NCI-H510A treated with DMSO at 0.1 percent for 48 hours (cell line): ENCODE results near the gene KLF6.

ENCODE experiments used
- DNase-seq: peaks from one replicate; lab custom pipeline; 2025; lab: John Stamatoyannopoulos, UW

Gene KLF6

DNA sequence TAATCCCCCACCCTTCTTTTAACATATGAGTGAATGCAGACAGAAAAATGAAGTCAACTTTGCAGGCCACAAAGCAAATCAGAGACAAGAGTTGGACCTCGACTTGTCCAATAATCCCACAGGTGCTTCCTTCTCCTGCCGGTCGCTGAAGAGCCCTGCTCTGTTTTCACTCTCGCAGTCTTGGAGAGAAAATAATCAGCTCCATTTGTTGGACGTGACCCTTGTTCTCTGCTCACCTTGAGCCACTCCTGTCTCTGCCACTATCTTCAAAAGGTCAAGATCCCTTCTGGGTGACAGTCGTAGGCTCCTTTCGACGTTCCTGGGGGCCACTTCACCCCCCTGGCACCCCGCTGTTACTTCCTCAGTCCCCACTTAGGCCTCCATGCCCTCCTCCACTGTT lies 2.8 kb upstream of the KLF6 start:
- no peak for DNase-seq

DNA sequence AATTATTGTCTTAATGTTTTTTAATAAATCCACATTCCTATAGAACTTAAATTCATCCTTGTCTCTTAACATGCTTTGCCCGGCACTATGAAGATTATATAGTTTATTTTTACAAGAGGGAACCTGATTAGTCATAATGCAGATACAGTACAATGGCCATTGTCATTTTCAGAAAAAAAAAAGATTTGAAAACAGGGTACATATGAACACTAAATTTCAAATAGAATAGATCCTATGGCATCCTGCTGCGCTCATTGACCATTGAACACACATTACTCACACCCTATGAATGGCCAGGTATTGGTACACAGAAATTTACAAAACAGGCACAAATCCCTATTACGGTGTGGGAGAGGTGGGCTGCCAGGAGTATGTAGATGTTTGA lies 2.0 kb upstream of the KLF6 start:
- no peak for DNase-seq

DNA sequence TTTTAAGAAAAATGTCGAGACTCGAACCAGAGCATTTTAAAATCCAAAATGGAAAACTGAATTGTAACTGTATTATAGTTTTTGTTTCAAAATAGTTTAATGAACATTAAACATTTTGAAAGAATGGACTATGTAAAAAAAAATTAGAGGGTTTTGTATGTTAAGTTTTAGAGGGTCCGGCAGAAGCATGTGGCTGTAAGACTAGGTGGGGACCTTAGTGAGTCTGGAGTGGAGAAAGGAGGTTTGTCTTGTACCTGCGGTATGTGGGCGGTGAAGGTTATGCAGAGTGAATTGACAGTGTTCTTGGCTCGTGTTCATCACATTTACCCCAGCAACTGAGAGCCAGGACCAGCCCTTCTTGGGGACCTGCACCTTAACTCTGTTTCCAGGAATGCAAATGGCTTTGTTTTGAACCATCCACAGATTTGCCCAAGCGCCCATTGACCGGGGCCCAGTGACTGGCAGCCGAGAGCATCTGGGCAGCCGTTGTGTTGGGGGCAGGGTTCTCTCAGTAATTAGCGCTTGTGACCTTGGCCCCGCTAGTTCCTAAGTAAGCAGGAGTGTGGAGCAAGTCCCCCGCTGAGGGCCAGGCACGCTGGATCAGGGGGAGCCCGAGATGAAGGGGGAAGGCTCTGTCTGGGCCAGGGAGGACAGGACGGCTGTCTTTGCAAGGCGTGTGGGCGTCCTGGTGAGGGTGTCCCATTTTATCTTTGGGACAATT lies 1.4 kb upstream of the KLF6 start:
- DNase-seq: no peak

DNA sequence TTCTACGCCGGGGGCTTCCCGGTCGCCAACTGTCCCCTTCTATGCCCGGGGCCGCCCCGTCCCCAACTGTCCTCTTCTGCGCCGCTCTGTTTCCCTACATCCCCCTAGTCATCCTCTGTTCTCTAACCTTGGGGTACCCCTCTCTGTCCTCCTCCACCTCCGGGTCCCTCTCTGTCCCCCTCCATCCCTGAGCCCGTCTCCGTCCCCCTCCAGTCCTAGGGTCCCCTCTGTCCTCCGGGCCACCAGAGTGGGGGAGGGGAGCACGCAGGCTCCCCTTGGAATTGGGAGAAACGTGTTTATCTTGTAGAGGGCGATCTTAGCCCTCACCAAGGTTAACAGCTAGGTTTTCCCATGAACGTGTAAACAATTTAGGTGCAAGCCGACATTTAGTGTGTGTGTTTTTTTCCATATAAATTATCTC lies 852 bp upstream of the KLF6 start:
- DNase-seq: no peak

DNA sequence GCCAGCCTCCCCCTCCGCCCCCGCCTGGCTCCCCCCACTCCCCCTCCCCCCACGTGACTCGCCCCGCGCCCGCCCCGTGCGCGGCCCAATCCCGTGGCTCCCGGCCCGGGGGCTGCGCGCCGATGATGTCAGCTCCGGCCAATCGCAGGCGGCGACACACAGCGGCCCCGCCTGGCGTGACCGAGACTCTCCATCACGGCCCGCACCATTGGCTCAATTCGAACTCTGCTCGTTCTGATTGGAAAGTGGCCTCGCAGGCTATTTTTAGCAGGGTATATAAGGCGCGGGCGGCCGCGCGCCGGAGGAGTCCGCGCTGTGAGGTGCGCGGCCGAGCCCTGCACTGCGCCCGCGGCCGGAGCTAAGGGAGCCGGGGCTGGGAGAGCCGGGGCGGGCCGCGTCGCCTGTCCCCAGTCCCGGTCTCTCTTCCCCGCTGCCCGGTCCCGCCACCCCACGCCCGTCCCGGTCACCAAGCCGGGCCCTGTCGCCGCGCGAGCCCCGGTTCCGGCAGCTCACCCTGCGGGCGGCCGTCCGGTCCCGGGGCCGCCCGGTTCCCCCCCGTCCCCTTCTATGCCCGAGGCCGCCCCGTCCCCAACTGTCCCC lies 342 bp upstream of the KLF6 start:
- peak; percentile 86 for DNase-seq

DNA sequence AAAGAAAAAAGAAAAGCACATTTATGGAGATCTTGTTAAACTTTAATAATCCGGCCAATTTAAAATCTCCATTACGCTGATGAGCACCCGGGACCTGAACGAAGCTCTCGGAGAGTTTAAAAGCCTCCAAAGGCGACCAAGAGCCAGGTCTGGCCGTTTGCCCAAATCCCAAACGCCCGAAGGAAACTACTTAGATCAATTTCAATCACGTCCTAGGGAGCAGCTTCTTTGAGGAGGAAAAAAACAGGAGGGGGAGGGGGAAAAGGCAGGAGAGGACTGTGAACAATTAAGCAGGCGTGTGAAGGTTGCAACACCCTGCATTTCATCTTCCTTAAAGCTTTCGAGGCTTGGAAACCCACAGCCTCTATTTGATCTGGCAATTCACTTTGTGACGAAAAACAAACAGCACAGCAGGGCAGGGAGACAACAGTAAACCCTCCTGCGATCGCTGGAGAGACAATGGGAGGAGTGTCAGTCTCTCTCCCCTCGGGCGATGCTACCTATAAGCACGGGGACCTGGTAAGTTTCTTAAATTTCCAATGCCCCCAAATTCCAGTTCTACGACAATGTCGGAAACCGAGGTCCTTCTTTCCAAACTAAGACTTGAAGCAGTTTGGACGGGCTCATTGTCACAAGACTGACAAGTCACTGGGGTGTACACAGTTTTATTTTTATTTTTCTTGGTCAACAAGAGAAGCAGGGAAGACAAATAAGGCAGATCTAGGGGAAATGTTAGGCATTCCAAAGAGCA lies 1.2 kb downstream of the KLF6 start:
- DNase-seq: peak; percentile 52

GRCh38 chr10:3783316-3783681 lies 1.7 kb downstream of the KLF6 start:
- no peak for DNase-seq

DNA sequence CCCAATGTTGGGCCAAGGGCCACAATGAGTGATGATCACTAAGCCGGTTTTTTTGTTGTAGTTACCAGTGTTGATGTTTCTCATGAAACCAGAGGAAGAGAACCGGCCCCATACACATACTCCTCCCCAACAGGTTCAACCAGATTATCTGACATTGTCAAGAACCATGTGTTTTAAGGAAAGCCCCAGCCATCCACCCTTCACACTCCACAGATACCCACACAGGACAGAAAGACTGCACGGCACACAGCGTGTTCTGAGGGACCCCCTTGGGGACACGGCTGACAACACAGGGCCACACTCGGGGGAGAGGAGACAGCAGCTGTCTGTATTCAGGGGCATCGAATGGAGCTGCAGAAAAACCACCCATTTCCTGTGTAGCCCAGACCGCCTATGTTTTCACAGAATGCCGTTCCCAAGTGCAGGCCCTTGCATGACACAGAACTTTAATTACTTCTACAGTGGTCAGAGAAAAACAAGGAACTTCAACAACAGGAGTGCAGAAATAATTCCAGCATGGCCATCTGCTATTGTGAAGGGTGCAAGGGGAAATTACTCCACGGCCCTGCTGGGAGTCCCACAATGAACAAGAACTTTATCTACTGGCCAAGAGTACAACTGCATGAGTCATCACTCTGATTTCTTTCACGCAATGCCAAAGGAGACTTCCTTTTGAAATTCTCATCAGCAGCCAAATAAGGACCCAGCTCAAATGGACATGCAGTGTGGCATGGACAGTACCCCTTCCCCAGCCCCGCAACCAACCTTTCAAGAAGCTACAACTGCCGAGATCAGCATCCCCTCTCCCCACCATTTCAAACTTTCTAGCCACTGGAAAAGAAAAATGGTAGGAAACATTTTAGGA lies 2.3 kb downstream of the KLF6 start:
- DNase-seq: peak; percentile 42

DNA sequence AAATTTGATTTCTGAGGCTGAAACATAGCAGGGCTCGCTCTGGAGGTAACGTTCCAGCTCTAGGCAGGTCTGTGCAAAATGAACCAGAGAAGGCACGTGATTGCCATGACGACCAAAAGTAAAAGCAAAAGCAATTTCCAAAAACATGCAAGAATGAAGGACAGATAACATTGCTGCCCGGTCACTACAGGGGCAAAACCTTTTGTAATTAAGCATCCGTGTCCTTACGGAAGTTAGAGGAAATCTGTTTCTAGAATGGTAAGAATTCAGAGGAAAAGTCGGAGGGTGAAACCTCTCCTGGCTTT lies 2.9 kb downstream of the KLF6 start:
- DNase-seq: no peak

DNA sequence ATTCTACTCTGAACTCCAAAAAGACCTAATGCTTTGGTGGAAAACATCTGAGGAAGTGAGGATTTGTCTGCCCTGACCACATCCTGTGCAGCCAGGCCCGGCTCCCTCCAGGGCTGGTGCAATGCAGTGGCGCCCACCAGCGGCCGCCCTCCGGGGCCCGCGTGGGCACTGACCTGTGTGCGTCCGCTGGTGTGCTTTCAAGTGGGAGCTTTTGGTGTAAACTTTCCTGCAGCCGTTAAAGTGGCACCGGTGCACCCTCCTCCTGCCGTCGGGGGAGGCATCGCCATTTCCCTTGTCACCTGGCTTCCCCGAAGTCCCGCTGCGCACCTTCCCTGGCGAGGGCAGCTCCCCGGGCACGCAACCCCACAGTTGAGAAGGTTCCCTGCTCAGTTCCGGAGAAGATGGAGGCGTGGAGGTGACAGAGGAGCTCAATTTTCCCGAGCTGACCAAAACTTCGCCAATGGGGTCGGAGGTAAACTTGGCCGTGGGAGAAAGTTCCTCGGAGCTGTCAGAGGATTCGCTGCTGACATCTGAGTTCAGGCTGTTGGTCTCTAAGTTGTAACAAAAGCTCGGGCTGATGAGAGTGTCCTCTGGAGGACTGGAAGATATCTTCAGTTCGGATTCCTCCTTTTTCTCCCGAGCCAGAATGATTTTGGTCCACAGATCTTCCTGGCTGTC lies 3.4 kb downstream of the KLF6 start:
- no peak for DNase-seq

DNA sequence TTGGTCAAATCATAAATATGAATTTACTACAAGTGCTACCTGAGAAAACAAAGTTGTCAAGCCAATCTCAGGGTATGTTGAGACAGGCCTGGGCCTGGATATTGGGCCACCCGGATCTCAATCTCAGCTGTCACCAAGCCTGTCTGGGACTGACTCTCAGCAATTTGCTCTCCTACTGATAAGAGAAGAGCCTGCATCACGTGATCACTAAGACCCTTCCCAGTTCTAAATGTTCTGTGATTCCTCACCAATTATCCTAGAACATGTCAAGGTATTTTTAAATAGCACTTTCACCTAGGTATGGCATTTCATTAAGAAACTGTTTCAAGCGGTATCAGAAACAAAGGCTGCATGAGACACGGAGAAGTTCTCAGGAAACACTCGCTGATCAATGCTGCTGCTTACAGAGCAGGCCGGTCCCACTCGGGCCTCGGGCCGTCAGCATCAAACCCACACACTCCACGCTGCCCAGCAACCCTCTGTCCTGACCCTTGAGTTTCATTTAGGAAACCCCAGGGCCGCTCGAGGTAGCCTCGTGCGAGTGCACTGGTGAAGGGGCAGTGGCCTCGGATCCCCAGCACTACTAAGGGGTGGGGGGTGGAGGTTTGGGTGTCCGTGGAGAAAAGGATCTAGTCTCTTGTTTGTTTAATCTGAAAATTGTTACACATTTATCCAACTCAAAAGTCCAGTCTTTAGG lies 4.1 kb downstream of the KLF6 start:
- no peak for DNase-seq

GRCh38 chr10:3780021-3780770 lies 4.8 kb downstream of the KLF6 start:
- DNase-seq: no peak

- DNase-seq: no peak
These were observed 5.8 kb downstream of the KLF6 start for GRCh38 chr10:3779158-3779741.

- no peak for DNase-seq
These were observed 6.3 kb downstream of the KLF6 start for GRCh38 chr10:3778692-3779157.

- no peak for DNase-seq
These were observed 6.9 kb downstream of the KLF6 start for GRCh38 chr10:3777981-3778691.

DNA sequence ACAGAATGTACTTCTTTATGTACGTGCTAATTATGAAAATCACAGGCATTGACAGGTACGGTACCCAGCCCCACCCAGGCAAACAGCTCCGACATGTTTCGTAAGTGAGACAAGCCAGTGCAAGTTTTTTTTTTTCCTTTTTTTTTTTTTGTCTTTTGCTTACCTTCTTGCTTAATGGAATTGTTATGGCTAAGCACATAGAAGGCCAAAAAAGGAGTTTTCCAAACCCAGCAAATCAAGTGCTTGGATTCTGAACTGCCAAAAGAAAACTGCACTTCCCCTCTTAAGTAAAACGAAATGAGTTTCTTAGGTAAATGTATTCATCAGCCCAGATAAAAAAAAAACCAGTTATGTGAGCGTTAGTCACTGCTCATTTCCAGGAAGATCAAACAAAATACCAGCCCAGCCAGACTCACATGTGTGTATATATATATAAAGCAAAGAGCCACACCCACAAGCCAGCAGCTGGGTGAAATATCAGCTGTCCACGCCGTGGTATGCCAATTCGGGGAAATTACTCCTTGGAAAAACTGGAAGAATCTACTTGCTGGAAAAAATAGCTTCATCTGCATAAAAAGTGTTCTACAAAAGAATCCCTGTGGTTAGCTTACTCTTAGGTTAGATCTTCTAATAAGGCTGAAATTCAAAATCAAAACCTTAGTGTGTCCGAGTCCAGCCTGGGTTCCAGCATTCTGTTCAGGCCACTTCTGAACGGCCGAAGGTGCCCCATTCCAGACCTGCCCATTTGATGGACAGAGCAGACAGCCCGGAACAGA lies 8.0 kb downstream of the KLF6 start:
- no peak for DNase-seq

GRCh38 chr10:3775696-3776551 lies 9.1 kb downstream of the KLF6 start:
- DNase-seq: no peak
